Karpas-422 (cell line): Measurements from ENCODE around the gene MAP4K2. TPM values are rescaled to one million over a fixed set of nuclear protein-coding genes. Genes with fewer than 3 reads are reported as not detected.

Source experiments
- total RNA-seq: library from RNA; depleted of rRNA; stranded (reverse); fragments of >200 nt; shearing (Covaris generic); gene quantifications from 2 replicates; pipeline ENCODE4 v1.2.3, GENCODE V29; 2014; ENCODE audit warnings: low replicate concordance; rRNA removed

MAP4K2 gene
- total RNA-seq, 1 experiment from 2014 or later = 62.0 TPM

Other genes starting within 250 kb of the MAP4K2 start
- gene SLC22A11, start 247.3 kb downstream of the MAP4K2 start, total RNA-seq = not detected in 2 replicates
- not detected in 2 replicates for gene SLC22A12, start 212.0 kb downstream of the MAP4K2 start, total RNA-seq
- gene NRXN2, start 80.0 kb downstream of the MAP4K2 start, total RNA-seq = 0.83 TPM in 1 of 2 replicates, not detected in the other
- 4.0 and 5.3 TPM in 2 replicates for gene RASGRP2, start 59.1 kb downstream of the MAP4K2 start, total RNA-seq
- gene PYGM, start 43.2 kb downstream of the MAP4K2 start, total RNA-seq = 1.3 TPM in 1 of 2 replicates, not detected in the other
- gene SF1, start 24.7 kb downstream of the MAP4K2 start, total RNA-seq = 156 and 329 TPM in 2 replicates
- 27.6 and 28.3 TPM in 2 replicates for gene MEN1, start 7.3 kb upstream of the MAP4K2 start, total RNA-seq
- gene CDC42BPG, start 41.4 kb upstream of the MAP4K2 start, total RNA-seq = 0.15 and 0.22 TPM in 2 replicates
- 30.8 and 77.3 TPM in 2 replicates for gene EHD1, start 75.4 kb upstream of the MAP4K2 start, total RNA-seq
- 16.2 and 24.6 TPM in 2 replicates for gene ATG2A, start 114.0 kb upstream of the MAP4K2 start, total RNA-seq
- gene PPP2R5B, start 121.5 kb upstream of the MAP4K2 start, total RNA-seq = 1.8 and 7.5 TPM in 2 replicates
- not detected in 2 replicates for gene GPHA2, start 132.7 kb upstream of the MAP4K2 start, total RNA-seq
- gene MAJIN, start 168.9 kb upstream of the MAP4K2 start, total RNA-seq = not detected in 2 replicates
- 0.18 and 1.1 TPM in 2 replicates for gene BATF2, start 193.8 kb upstream of the MAP4K2 start, total RNA-seq
- gene ARL2, start 210.9 kb upstream of the MAP4K2 start, total RNA-seq = 28.9 and 44.4 TPM in 2 replicates
- gene SNX15, start 224.2 kb upstream of the MAP4K2 start, total RNA-seq = 14.2 and 17.6 TPM in 2 replicates
- gene SAC3D1, start 238.0 kb upstream of the MAP4K2 start, total RNA-seq = 1.9 and 11.9 TPM in 2 replicates